Activated CD4-positive, CD25-positive, alpha-beta regulatory T cell (primary cell): ENCODE measurements around the gene CEACAM19.
"Not testable (repeated sequence)": the region's sequence is repeated elsewhere in the genome, so short reads cannot be mapped to it uniquely, and the experiment has no call there.

ENCODE experiments used
- DNase-seq, 4 experiments: peaks; one replicate each; lab custom pipeline; 2025; lab: John Stamatoyannopoulos, UW

The CEACAM19 gene

DNA sequence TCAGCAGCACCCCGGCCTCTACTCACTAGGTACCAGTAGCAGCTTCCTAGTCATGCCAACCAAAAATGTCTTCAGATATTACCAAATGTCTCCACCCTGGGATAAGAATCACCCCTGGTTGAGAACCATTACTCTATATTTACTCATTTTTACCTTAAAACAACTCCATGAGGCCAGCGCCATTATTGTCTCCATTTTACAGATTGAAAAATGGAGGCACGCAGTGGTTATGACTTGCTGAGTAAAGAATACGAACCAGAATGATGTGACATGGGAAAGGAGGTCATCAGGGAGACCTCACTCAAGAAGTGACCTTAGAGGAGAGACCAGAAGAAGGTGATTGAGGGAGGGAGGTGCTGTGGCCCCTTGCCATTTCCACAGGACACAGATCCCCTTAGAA is 2.2 kb downstream of the CEACAM19 start:
- no peak for DNase-seq

GRCh38 chr19:44675521-44675920 is 4.2 kb downstream of the CEACAM19 start:
- no peak for DNase-seq

DNA sequence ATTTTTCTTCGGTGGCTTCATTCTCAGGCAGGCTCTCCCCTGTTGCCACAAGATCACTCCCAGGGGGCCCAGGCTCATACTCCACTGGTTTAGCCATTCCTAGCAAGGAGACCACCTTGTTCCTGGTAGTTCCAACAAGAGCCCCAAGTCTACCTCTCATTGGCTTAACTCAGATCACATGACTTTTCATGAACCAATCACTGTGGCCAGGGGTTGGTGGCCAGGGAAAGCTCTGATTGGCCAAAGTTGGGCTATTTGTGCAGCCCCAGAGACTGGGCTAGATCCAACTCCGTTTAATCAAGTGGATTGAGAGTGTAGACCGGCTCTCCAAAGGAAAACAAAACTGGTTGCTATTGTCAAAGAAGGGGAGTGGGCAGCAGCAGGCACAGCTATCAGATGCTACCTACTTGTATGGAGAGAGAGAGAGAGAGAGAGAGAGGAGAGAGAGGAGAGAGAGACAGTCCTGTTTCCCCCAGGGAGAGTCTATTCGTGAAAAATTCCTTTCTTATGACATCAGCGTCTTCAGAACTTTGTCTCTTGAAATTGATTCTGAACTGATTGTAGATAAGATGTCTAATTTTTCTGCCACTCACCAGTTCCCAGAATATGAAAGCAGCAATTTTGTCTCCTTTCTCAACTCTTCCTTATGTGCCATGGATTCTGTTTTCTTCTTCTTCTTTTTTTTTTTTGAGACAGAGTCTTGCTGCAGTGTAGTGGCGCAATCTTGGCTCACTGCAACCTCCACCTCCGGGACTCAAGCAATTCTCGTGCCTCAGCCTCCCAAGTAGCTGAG is 5.9 kb downstream of the CEACAM19 start:
- no peak for DNase-seq

DNA sequence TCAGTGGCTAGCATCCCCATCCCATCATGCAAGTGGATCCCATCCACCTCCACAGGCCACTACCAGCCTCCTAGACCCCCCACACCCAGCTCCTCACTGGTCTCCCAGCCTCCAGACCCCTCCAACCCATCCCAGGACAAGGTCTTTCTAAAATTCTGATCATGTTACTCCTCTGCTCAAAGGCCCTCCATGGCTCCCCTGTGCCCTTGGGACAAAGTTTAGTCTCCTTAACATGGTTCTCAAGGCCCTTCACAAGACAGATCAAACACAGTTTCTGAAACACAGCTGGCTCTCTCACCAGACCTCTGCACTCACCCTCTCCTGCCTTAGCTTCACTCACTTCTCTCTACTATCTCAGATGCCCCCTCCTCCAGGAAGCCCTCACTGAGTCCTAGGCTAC is 9.3 kb downstream of the CEACAM19 start:
- no peak for DNase-seq

DNA sequence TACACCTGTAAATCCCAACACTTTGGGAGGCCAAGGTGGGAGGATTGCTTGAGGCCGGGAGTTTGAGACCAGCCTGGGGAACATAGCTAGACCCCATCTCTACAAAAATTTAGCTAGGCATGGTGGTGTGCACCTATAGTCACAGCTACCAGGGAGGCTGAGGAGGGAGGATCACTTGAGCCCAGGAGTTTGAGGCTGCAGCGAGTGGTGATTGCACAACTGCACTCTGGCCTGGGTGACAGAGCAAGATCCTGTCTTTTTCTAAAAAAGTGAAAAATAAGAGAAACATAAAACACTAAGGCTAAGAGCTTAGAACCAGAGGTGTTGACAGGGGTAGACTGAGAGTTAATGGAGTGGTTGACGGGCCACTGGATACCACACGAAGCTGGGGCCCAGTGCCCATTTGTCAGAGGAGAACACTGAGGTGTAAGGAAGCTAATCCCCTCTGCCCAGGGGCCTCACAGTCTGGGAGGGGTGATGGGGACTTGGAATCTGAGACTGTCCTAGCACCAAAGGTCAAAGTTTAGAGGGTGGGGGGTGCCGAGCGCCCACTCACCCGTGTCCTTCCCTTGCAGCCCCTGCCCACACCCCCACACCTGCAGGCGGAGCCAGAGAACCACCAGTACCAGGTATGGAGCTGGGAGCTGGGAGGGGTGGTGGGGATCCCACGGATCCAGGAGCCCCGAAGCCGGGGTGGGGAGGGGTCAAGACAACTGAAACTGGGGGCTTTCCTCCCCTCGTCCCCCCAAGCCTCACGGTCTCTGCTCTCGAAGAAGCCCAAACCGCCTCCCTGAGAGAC is 10.9 kb downstream of the CEACAM19 start:
- DNase-seq, result no peak

- no peak for DNase-seq
Observed at GRCh38 chr19:44682807-44683206, 11.5 kb downstream of the CEACAM19 start.

GRCh38 chr19:44683434-44684210 is 12.3 kb downstream of the CEACAM19 start:
- no peak for DNase-seq

DNA sequence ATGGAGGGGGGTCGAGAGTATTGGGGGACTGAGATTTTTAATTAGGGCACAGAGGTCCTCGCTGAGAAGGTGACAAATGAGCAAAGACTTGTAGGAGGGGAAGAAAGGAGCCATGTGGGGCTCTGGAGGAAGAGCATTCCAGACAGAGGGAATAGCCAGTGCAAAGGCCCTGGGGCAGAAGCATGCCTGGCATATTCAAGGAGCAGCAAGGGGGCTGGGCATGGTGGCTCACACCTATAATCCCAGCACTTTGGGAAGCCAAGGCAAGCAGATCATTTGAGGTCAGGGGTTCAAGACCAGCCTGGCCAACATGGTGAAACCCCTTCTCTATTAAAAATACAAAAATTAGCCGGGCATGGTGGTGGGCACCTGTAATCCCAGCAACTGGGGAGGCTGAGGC is 13.1 kb downstream of the CEACAM19 start:
- DNase-seq, result not testable (repeated sequence)

GRCh38 chr19:44684892-44685863 is 13.9 kb downstream of the CEACAM19 start:
- DNase-seq, result no peak

DNA sequence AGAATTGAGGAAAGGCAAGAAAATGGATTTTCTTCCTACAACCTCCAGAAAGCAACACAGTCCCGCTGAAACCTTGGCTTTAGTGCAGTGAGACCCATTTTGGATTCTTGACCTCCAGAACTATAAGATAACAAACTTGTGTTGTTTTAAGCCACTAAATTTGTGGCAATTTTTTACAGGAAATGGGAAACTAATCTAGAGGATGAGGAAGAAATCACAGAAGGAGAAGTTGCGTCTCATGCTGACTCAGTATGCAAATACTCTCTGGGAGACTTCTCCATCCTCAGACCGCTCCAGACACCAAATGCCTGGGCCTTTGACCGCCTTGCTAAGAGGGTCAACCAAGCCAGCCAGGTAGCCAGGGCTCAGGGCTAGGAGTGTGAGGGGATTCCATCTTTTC is 14.6 kb downstream of the CEACAM19 start:
- no peak for DNase-seq

DNA sequence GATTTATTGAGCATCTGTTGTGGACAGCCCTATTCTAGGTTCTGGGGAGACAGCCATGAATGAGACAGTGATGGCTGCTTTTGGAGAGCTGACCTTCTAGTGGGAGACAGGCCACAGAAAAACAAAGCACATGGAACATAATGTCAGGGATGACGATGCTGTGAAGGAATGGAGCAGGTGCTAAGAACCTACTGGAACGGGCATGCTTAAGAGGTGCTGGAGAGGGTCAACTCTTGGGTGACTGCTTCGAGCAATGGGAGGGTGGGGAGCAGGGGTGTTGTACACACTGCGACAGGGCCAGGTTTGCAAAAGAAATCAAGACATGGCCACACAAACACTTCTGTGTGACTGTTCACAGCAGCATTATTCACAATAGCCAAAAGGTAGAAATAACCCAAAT is 15.6 kb downstream of the CEACAM19 start:
- DNase-seq, result no peak

GRCh38 chr19:44687888-44688287 is 16.6 kb downstream of the CEACAM19 start:
- DNase-seq, result no peak

GRCh38 chr19:44689290-44690130 is 18.2 kb downstream of the CEACAM19 start:
- peak; percentile 65 to 79 (median 71) for DNase-seq

- no peak for DNase-seq
Observed at GRCh38 chr19:44690131-44690440, 18.8 kb downstream of the CEACAM19 start.

DNA sequence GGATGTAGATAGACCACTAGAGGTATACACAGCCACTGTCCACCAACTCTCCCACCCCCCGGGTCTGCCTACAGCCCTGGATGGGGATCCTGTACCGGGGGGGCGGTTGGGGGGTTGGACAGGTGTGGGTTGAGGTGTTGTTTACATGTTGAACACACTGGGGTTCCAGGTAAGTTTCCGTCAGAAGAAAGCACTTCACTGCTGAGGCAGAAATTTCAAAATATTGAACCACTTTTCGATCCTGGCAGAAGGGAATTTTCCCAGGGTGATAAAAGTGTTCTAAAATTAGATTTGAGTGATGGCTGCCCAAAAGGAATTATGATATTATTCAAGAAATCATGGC is 21.1 kb downstream of the CEACAM19 start:
- DNase-seq, result no peak

DNA sequence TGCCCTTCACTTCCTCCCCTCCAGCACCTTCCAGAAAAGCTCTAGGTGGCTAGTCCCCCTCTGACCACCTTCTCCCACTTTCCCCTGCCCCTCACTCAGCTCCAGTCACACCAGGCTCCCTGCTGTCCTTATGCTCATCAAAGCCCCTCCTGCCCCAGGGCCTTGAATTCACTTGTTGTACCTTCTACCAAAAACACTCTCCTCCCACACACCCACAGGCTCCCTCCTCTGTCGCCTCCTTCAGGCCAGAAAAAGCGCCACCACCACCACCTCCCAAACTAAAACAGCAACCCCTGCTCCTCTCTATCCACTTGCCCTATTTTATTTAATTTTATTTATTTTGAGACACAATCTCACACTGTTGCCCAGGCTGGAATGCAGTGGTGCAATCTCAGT is 22.9 kb downstream of the CEACAM19 start:
- DNase-seq, result no peak

GRCh38 chr19:44696939-44697669 is 25.8 kb downstream of the CEACAM19 start:
- no peak for DNase-seq

DNA sequence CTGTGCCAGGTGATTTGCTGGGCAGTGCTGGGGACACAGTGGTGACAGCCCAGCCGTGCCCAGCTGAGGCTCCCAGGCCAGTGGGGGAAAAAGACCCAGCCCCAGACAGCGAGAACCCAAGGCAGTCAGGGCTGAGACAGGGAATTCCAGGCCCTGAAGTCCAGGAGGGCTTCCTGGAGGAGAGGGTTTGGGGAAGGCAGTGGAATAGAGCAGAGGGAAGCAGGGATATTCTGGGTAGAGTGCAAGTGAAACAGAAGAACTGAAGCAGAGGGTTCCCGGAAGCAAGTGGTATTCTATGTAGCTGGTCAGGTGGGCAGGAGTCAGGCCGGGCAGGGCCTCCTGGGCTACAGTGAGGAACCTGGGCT is 26.4 kb downstream of the CEACAM19 start:
- DNase-seq, result no peak

GRCh38 chr19:44698492-44699201 is 27.4 kb downstream of the CEACAM19 start, which contains the start of gene CEACAM16:
Gene CEACAM16, plus strand, starts transcription at chr19:44699151. Its CDS starts 2,306 bp downstream, at chr19:44701457.
- DNase-seq, result no peak
